ENCODE data around the gene KCMF1.

DNA sequence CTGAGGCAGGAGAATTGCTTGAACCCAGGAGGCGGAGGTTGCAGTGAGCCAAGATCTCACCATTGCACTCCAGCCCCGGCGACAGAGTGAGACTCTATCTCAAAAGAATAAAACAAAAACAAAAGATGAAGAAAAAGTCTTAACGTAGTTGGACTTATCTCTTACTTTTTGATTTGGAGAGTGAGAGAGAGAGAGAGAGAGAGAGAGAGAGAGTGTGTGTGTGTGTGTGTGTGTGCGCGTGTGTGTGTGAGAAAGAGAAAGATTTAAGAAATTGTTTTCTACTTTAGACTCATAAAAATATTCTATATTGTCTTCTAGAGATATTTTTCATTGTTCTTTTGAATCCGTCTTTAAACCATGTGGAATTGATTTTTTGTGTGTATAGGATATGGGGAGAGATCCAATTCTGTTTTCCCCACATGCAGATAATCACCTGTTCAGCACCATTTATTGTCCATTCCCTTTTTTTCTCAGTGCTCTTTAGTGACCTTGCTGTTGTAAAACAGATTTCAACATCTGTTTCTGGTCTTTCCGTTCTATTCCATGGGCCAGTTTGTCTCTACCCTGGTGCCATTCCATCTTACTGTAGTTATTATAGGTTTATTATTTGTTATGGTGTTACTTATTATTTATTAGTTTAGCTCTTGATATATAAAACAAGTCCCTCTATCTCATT, 53.5 kb downstream of the KCMF1 start:
- TF ChIP-seq, protein P1, sequence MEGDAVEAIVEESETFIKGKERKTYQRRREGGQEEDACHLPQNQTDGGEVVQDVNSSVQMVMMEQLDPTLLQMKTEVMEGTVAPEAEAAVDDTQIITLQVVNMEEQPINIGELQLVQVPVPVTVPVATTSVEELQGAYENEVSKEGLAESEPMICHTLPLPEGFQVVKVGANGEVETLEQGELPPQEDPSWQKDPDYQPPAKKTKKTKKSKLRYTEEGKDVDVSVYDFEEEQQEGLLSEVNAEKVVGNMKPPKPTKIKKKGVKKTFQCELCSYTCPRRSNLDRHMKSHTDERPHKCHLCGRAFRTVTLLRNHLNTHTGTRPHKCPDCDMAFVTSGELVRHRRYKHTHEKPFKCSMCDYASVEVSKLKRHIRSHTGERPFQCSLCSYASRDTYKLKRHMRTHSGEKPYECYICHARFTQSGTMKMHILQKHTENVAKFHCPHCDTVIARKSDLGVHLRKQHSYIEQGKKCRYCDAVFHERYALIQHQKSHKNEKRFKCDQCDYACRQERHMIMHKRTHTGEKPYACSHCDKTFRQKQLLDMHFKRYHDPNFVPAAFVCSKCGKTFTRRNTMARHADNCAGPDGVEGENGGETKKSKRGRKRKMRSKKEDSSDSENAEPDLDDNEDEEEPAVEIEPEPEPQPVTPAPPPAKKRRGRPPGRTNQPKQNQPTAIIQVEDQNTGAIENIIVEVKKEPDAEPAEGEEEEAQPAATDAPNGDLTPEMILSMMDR (IDR thresholded peaks at IDR 0.05; ENCODE audit: poor library complexity) = no peak
- TF ChIP-seq EZH2 (IDR thresholded peaks at IDR 0.05; ENCODE audit: borderline replicate concordance) = no peak

All from hepatocyte (in vitro differentiated cells).